ENCODE results near the gene C1QB. TPM values are rescaled to one million over a fixed set of nuclear protein-coding genes. Genes with fewer than 3 reads are reported as not detected.

Gene C1QB
- total RNA-seq, 1 donor from 2014 or later = not detected

GRCh38 chr1:22676916-22677583 lies 24.0 kb downstream of the C1QB start:
- H3K36me3 Mint-ChIP-seq (ENCODE audit: low read depth, unreplicated experiment) = no peaks in the 10 kb centered on the region
- no peak overlapping the region for H3K4me3 Mint-ChIP-seq (ENCODE audit: unreplicated experiment)
- TF ChIP-seq, protein P1, sequence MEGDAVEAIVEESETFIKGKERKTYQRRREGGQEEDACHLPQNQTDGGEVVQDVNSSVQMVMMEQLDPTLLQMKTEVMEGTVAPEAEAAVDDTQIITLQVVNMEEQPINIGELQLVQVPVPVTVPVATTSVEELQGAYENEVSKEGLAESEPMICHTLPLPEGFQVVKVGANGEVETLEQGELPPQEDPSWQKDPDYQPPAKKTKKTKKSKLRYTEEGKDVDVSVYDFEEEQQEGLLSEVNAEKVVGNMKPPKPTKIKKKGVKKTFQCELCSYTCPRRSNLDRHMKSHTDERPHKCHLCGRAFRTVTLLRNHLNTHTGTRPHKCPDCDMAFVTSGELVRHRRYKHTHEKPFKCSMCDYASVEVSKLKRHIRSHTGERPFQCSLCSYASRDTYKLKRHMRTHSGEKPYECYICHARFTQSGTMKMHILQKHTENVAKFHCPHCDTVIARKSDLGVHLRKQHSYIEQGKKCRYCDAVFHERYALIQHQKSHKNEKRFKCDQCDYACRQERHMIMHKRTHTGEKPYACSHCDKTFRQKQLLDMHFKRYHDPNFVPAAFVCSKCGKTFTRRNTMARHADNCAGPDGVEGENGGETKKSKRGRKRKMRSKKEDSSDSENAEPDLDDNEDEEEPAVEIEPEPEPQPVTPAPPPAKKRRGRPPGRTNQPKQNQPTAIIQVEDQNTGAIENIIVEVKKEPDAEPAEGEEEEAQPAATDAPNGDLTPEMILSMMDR (IDR thresholded peaks at IDR 0.05; ENCODE audit: unreplicated experiment) = no peak
- H3K4me1 Mint-ChIP-seq (ENCODE audit: unreplicated experiment) = no peaks in the 10 kb centered on the region
- H3K27ac Mint-ChIP-seq (ENCODE audit: unreplicated experiment) = no peak overlapping the region
- no peaks in the 10 kb centered on the region for H3K27me3 Mint-ChIP-seq (ENCODE audit: unreplicated experiment)
- DNase-seq (ENCODE audit: low spot score) = no peak
- no peaks in the 10 kb centered on the region for H3K9me3 Mint-ChIP-seq (ENCODE audit: unreplicated experiment)

DNA sequence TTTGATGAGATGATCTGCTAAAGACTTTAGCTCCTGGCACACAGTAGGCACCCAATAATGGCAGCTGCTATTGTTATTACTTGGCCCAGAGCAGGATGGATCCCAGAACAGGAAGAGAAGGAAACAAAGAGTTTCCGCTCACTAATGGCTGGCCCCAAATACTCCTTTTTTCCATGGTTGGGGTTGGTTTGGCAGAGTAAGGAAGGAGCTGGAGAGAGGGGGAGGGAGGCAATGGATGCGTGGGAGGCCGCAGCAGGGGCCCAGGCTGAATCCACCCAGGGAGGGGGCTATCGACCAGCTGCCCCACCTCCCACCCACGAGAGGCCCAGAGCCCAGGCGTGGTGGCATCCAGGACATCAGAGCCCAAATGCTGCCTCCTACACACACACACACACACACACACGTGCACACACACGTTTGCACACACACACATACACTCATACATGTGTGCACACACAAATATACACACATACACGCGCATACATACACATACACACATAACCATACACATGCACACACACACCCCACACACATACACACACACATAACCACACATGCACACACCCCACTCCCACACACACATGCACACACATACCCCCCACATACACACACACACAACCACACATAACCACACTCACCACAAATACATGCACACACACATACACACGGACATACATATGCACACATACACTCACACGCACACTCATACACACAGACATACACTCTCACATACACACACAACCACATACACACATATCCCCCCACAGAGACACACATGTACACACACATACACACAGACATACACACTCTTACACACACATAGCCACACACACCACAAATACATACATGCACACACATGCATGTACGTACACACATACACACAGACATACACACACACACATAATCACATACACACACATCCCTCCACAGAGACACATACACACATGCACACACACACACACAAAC lies 25.2 kb downstream of the C1QB start:
- TF ChIP-seq, protein P1 (IDR thresholded peaks at IDR 0.05; ENCODE audit: unreplicated experiment) = no peak
- DNase-seq (ENCODE audit: low spot score) = no peak
- H3K36me3 Mint-ChIP-seq (ENCODE audit: low read depth, unreplicated experiment) = no peaks in the 10 kb centered on the region
- H3K4me3 Mint-ChIP-seq (ENCODE audit: unreplicated experiment) = no peak overlapping the region
- no peaks in the 10 kb centered on the region for H3K4me1 Mint-ChIP-seq (ENCODE audit: unreplicated experiment)
- H3K27ac Mint-ChIP-seq (ENCODE audit: unreplicated experiment) = no peak overlapping the region
- H3K9me3 Mint-ChIP-seq (ENCODE audit: unreplicated experiment) = no peaks in the 10 kb centered on the region
- no peaks in the 10 kb centered on the region for H3K27me3 Mint-ChIP-seq (ENCODE audit: unreplicated experiment)

DNA sequence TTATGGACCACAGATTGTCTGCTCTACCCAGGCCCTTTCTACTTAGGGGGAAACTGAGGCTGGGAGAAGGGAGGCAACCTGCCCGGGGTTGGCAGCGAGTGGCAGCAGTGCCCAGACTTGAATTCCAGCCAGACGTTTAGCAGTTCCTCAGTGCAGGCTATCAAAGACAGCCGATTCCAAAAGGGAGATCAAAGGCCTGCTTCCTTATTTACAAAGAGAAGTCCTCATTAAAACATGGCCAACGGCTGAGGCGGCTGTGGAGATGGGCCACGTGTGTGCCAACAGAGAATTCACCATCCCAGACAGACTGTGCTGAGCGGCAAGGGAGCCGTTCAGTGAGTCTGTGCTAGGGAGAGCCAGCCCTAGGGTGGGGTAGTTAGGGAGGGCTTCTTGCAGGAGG lies 27.7 kb downstream of the C1QB start:
- Mint-ChIP-seq H3K4me1 (ENCODE audit: unreplicated experiment) (no peaks in the 10 kb centered on the region), H3K4me3 (ENCODE audit: unreplicated experiment) (no peak overlapping the region), H3K9me3 (ENCODE audit: unreplicated experiment) (no peaks in the 10 kb centered on the region), H3K27me3 (ENCODE audit: unreplicated experiment) (peaks cover 1% of the 10 kb centered on the region), H3K36me3 (ENCODE audit: low read depth, unreplicated experiment) (no peaks in the 10 kb centered on the region), H3K27ac (ENCODE audit: unreplicated experiment) (no peak overlapping the region)
- TF ChIP-seq, protein P1 (IDR thresholded peaks at IDR 0.05; ENCODE audit: unreplicated experiment) = no peak
- DNase-seq (ENCODE audit: low spot score) = no peak

DNA sequence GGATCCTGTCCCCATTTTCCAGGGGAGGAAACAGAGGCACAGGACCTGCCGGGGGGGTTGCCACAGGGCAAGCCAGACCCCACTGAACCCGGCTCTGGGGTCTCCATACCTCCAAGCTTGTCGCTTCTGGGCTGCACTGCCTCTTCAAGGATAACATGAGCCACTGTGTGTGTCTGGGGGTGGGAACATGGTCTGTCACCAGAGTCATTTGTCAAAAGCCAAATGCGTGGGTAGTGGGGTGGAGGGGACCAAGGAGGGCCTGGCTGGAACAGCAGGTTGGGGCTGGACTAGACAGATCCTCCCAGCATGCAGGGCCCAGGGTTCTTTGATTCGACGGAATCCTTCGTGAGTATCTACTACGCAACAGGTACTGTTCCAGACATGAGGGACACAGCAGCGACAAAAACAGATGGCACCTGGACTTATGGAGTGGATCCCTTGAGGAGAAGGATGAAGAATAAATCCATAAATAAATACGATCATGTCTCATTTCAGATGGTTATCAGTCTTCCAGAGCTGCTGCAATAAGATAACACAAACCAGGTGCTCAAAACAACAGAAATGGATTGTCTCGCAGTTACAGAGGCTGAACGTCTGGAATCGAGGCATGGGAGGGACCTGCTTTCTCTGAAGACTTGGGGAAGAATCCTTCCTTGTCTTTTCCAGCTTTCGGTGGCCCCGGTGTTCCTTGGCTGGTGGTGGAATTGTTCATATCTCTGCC lies 28.7 kb downstream of the C1QB start:
- H3K36me3 Mint-ChIP-seq (ENCODE audit: low read depth, unreplicated experiment) = no peaks in the 10 kb centered on the region
- peaks cover 4% of the 10 kb centered on the region for H3K27me3 Mint-ChIP-seq (ENCODE audit: unreplicated experiment)
- H3K4me3 Mint-ChIP-seq (ENCODE audit: unreplicated experiment) = no peak overlapping the region
- no peak for DNase-seq (ENCODE audit: low spot score)
- no peaks in the 10 kb centered on the region for H3K9me3 Mint-ChIP-seq (ENCODE audit: unreplicated experiment)
- H3K27ac Mint-ChIP-seq (ENCODE audit: unreplicated experiment) = no peak overlapping the region
- TF ChIP-seq, protein P1 (IDR thresholded peaks at IDR 0.05; ENCODE audit: unreplicated experiment) = no peak
- H3K4me1 Mint-ChIP-seq (ENCODE audit: unreplicated experiment) = no peaks in the 10 kb centered on the region
